KBM-7 (cell line): ENCODE measurements around the gene WFDC10A.
"Not testable (repeated sequence)": the region's sequence is repeated elsewhere in the genome, so short reads cannot be mapped to it uniquely, and the experiment has no call there.

Experiments used
- DNase-seq: peaks from one replicate; pipeline ENCODE4 v3.0.0-alpha.2; 2015
- in situ Hi-C: fragments of 300-500 bp; cut with MboI; formaldehyde crosslinking; loops from 2 replicates; pipeline ENCODE4 v1.14.3; 2020; ENCODE audit warnings: low sequenced_read_pairs, low pct_unique_long_range_greater_than_20kb, mixed read lengths

The WFDC10A gene

GRCh38 chr20:45629496-45630100 lies at the start of gene WFDC10A:
TSS of gene WFDC10A (plus strand) at chr20:45629739. CDS start at chr20:45629814, 75 bp downstream.
- in situ Hi-C loops = no loop called here

GRCh38 chr20:45581702-45582101 lies 47.8 kb upstream of the WFDC10A start:
- DNase-seq = no peak
- in situ Hi-C loops = no loop called here

More at GRCh38 chr20:45629496-45630100, at the start of gene WFDC10A:
- DNase-seq = peak; percentile 72

GRCh38 chr20:45583502-45583901 lies 46.0 kb upstream of the WFDC10A start:
- in situ Hi-C loops = no loop called here
- no peak for DNase-seq

- DNase-seq, in situ Hi-C loops: not testable (repeated sequence)
Observed at GRCh38 chr20:45584294-45584693, 45.2 kb upstream of the WFDC10A start.

GRCh38 chr20:45585986-45586385 lies 43.6 kb upstream of the WFDC10A start:
- in situ Hi-C loops, DNase-seq: not testable (repeated sequence)

- in situ Hi-C loops = no loop called here
- no peak for DNase-seq
Observed at GRCh38 chr20:45588800-45589199, 40.7 kb upstream of the WFDC10A start.

- no peak for DNase-seq
- in situ Hi-C loops = no loop called here
Observed at GRCh38 chr20:45589725-45590124, 39.8 kb upstream of the WFDC10A start.

GRCh38 chr20:45592574-45593189 lies 36.9 kb upstream of the WFDC10A start:
- in situ Hi-C loops = no loop called here
- DNase-seq = peak; percentile 61

GRCh38 chr20:45593498-45593897 lies 36.0 kb upstream of the WFDC10A start:
- in situ Hi-C loops = no loop called here
- no peak for DNase-seq

- DNase-seq = no peak
- in situ Hi-C loops = no loop called here
Observed at GRCh38 chr20:45595235-45595634, 34.3 kb upstream of the WFDC10A start.

GRCh38 chr20:45607810-45608209 lies 21.7 kb upstream of the WFDC10A start:
- in situ Hi-C loops = loop anchor here (25.0 kb wide), 1 partner anchor 154 kb away; no protein-coding TSS in a partner anchor
- DNase-seq = no peak

GRCh38 chr20:45611054-45611453 lies 18.5 kb upstream of the WFDC10A start:
- peak; percentile 20 for DNase-seq
- in situ Hi-C loops = loop anchor here (25.0 kb wide), 1 partner anchor 151 kb away; no protein-coding TSS in a partner anchor

- DNase-seq = no peak
- in situ Hi-C loops = loop anchor here (25.0 kb wide), 1 partner anchor 150 kb away; no protein-coding TSS in a partner anchor
Observed at GRCh38 chr20:45612314-45612713, 17.2 kb upstream of the WFDC10A start.

- in situ Hi-C loops = loop anchor here (25.0 kb wide), 1 partner anchor 145 kb away; no protein-coding TSS in a partner anchor
- DNase-seq = no peak
Observed at GRCh38 chr20:45617591-45617990, 11.9 kb upstream of the WFDC10A start.

- no peak for DNase-seq
- in situ Hi-C loops = loop anchor here (25.0 kb wide), 1 partner anchor 141 kb away; no protein-coding TSS in a partner anchor
Observed at GRCh38 chr20:45621593-45621992, 7.9 kb upstream of the WFDC10A start.

- no peak for DNase-seq
- in situ Hi-C loops = no loop called here
Observed at GRCh38 chr20:45626540-45626939, 3.0 kb upstream of the WFDC10A start.

- in situ Hi-C loops = no loop called here
- no peak for DNase-seq
Observed at GRCh38 chr20:45630371-45630770, 832 bp downstream of the WFDC10A start.

GRCh38 chr20:45631184-45631583 lies 1.6 kb downstream of the WFDC10A start, which contains the start of gene WFDC9:
TSS of gene WFDC9 (minus strand) at chr20:45631284. CDS start at chr20:45610181, 21,103 bp downstream.
- in situ Hi-C loops = no loop called here
- no peak for DNase-seq

- in situ Hi-C loops = no loop called here
Observed at GRCh38 chr20:45636513-45636912, 7.0 kb downstream of the WFDC10A start.

GRCh38 chr20:45639687-45640086 lies 10.1 kb downstream of the WFDC10A start:
- in situ Hi-C loops = no loop called here
- no peak for DNase-seq

More at GRCh38 chr20:45636513-45636912, 7.0 kb downstream of the WFDC10A start:
- no peak for DNase-seq
